ENCODE data around the gene CREB3. TPM values are rescaled to one million over a fixed set of nuclear protein-coding genes. Genes with fewer than 3 reads are reported as not detected.

The CREB3 gene
- total RNA-seq, 1 donor from 2014 or later, result 41.9 TPM

GRCh38 chr9:35748858-35749514, 16.5 kb downstream of the CREB3 start, which contains the start of the genes GBA2 and RGP1:
GBA2 (minus strand) TSS chr9:35749228; CDS start chr9:35748704, 524 bp downstream.
RGP1 (plus strand) TSS chr9:35749287; CDS start chr9:35749756, 469 bp downstream.
- DNase-seq (ENCODE audit: low spot score), result peak; percentile 81

DNA sequence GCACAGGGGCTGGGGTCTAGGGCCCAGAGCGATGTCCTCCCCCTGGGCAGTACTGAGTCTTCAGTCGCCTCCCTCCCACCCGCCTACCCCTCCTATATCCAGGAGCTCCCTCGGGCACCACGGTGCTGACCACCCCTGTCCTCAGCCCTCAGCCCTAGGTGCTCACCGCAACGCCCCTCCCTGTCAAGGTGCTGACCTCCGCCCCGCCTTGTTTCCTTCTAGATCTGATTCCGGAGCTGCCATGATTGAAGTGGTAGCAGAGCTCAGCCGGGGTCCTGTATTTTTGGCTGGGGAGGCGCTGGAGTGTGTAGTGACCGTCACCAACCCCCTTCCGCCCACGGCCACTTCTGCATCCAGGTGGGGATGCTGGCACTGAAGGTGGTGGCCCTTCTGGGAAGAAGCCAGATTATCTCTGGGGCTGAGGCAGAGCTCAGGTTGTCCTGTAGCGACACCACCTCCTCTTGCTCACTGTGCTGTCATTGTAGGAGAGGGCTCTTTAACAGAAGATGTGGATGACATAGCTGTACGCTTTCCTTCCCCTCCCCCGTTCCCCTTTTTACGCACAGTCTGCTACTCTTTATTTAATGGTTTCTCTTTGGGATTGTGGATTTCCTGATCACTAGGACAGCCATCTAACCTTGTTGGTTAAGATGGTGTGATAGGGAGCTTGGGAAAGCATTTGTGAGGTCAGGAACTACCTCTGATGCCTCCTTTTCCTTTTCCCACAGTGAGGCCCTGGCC, 17.2 kb downstream of the CREB3 start:
- DNase-seq (ENCODE audit: low spot score), result no peak

- no peak for DNase-seq (ENCODE audit: low spot score)
Observed at GRCh38 chr9:35750256-35750531, 17.7 kb downstream of the CREB3 start.

- no peak for DNase-seq (ENCODE audit: low spot score)
Observed at GRCh38 chr9:35753466-35753865, 21.0 kb downstream of the CREB3 start.

GRCh38 chr9:35754264-35754663, 21.8 kb downstream of the CREB3 start, which contains the start of gene MSMP:
MSMP (minus strand) TSS chr9:35754276; CDS start chr9:35754129, 147 bp downstream.
- DNase-seq (ENCODE audit: low spot score), result no peak

- DNase-seq (ENCODE audit: low spot score), result no peak
Observed at GRCh38 chr9:35755071-35755470, 22.6 kb downstream of the CREB3 start.

- peak; percentile 48 for DNase-seq (ENCODE audit: low spot score)
Observed at GRCh38 chr9:35756275-35757225, 24.1 kb downstream of the CREB3 start.

DNA sequence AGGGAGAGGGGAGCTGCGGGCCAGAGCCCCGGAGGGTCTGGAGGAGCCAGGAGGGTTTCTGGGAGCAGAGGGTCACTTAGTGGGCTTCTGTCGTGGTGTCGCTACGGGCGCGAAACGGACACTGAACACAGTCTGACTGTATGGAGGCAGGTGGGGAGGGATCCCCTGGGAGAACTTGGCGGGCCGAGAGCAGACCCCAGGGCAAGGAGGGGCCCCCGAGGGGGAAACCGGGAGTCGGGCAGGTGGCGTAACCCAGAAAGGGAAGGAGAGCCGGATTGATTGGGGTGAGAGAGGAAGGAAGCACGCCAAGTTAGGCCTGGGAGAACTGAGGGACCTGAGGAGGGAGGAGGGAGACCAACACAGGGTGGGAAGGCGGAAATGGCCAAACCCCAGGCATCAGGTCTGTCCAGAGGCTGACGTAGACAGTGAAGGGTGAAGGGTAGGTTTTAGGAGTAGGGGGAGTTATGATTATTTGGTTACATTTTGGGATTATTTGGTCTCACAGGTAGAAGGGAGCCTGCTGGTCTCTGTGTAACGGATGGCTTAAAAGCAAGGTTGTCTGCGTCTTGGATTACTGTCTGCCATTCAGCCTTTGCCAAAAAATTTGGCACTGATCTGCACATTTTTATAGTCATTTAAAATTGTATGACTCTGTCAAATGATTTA, 24.9 kb downstream of the CREB3 start:
- peak; percentile 35 for DNase-seq (ENCODE audit: low spot score)

DNA sequence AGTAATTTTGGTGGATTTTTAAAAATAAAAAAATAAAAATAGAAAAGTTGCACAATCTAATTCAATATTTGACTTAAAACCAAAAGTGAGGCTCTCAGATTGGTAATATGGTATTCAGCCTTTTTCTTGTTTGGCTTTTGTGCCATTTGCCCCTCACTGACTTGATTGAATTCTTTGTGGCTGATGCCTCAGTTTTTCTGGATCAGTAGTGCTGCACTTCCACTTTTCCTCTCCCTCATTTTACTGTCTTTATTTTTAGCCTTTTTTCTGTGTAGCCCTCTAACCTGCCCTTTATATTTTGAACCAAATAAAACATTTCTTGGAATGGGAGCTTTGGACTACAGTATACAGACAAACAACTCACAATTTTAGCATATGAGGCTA, 25.4 kb downstream of the CREB3 start:
- no peak for DNase-seq (ENCODE audit: low spot score)

DNA sequence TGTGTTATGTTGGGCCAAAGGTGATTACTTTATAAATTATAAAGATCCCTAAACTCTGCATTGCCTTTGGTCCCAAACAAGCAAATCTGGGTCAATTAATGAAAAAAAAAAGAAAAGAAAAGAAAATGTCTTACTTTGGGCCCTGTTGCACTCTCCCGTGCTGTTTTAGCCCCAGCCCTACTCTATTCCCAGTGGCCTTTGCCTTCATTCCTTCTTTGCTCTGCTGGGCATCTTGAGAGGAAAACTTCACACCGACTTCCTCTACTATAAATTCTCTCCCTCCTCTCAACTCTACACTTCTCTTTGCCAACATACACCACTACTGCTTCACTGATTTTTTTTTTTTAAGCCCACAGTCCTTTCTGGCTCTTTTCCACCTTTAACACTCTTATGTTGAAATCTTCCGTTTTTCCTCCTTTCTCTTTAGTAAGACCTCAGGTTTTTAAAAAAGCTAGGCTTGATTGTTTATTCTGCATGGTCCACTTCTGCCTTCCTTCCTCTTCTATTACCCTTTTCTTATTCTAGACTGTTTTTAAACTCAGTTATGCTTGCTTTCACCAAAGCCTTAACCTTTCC, 26.1 kb downstream of the CREB3 start:
- DNase-seq (ENCODE audit: low spot score), result peak; percentile 31

DNA sequence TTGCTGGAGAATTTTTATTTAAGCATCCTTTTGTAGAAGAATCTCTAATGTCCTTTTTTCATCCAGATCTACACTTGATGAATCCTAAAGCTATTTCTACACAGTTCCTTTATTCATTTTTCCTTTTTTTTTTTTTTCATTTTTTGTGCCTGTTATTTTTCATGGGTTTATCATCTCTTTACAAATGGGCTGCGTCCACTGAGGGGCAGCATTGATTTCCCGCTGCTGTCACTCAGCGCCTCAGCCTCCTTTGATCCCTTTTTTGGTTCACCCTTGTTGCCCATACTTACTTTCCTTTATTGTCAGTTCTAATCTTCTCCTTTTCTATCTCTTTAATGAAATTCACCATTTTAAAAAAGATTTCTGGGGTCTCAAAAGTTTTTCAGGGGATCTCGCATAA, 27.3 kb downstream of the CREB3 start:
- DNase-seq (ENCODE audit: low spot score), result no peak

GRCh38 chr9:35760651-35761050, 28.2 kb downstream of the CREB3 start:
- peak; percentile 54 for DNase-seq (ENCODE audit: low spot score)

DNA sequence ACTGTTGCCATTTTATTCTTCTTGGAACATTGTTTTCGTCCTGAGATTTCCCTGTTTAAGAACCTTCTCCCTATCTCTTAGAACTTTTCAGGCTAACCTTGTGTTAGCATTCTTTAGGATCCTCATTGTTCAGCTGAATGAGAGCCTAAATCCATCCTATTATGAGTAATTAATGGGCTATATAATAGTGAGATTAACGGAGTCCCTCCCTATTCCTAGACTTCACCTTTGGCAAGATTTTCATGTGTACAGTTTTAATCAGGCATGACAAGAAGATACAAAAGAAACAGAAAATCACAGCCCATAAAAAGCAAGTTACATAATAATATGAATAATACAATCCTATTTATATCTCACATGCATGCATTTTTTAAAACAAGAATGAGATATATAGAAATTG, 30.7 kb downstream of the CREB3 start:
- DNase-seq (ENCODE audit: low spot score), result no peak

DNA sequence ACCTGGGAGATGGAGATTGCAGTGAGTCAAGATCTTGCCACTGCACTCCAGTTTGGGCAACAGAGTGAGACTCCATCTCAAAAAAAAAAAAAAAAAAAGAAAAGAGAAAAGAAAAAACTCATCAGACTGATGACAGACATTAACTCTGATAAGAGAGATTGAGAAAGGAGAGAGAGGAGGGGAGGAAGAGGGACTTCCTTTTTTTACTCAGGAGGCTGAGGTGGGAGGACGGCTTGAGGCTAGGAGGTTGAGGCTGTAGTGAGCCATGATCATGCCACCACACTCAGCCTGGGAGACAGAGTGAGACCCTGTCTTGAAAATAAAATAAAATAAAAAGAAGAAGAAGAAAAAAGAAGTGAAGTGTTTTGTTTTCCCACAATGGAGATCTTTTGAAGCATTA, 31.3 kb downstream of the CREB3 start:
- DNase-seq (ENCODE audit: low spot score), result no peak

DNA sequence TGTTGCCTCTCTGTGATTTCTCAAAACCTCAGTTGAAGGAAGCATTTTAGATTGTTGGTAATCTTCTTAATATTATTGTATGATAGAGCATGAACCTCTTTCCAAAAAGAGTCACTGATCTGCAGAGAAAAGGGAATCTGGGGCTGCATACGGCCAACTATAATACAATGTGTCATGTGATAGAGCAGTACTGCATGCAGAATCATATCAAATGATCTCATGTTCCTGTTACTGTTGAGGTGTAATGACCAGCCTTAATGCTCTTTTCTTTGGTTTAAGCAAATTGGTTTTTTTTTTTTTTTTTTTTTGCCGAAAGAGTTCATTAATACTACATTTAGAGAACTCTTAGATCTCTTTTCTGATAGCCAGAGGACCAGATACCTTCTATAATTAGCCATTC, 34.5 kb downstream of the CREB3 start:
- no peak for DNase-seq (ENCODE audit: low spot score)

DNA sequence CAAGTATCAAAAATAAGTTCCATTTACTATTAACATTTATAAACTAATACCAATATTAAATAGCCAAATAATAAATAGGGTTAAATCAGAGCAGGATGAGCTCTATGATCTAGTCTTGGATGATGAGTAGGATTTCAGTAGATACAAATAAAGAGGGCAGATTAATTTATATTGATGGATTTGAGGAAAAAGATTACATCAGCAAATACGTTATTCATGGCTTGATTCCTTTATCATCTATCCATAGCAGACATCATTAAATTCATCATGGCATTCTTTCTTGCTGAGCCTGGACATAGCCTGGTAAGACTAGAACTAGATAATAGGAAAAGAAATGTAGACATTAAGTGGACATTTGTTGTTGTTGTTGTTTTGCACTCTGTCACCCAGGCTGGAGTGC, 35.0 kb downstream of the CREB3 start:
- no peak for DNase-seq (ENCODE audit: low spot score)

DNA sequence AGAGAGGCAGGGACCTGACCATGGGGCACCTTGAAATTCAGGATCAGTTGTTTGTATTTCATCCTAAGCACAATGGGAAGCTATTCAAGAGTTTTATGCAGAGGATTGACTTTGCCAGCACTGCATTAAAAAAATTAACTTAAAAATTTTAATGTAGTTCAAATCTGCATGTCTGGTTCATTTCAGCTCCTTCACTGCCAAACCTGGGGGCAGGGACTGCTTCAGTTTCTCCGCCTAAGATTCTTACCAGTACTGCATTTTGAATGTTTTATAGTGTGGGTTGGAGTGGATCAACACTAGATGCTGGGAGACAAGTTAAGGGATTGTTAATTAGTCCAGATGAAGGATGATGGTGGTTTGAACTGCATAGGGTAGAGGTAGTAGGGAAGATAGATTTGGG, 37.3 kb downstream of the CREB3 start:
- DNase-seq (ENCODE audit: low spot score), result no peak

GRCh38 chr9:35771075-35771433, 38.6 kb downstream of the CREB3 start:
- DNase-seq (ENCODE audit: low spot score), result no peak

DNA sequence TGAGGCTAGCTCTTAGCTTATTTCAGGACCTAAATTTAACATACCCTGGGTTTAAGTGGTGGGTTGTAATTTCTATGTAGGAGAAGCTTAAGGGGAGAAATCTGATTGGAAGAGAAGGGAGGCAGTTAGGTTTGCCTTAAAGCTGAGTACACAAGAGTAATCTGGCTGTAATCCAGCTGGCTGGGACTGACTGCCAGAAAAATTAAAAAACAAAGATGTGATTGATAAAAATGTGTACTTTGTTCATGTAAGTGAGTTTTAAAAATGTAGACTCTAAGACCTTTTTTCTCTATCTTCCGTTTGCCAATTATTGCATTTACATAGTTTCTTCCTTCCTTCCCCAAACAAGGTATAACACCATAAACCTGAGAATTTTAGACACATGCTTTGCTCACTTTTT, 39.1 kb downstream of the CREB3 start:
- no peak for DNase-seq (ENCODE audit: low spot score)

DNA sequence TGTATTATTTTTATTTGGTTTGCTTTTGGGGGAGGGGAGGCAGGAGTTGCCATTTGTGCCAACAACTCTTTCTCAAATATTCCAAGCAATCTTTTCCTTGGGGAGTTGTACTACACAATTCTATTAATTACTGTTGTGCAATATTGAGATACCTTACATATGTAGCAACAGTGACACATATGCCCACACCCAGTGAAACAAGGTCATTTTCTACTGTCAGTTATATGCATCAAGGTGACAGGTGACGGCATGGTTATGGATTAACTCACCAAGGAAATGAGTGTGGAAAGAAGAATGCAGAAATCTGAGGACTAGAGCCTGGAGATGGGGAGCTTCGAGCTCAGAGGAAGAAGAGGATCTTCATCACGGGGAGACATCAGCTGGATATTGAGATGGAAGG, 39.5 kb downstream of the CREB3 start:
- DNase-seq (ENCODE audit: low spot score), result no peak

DNA sequence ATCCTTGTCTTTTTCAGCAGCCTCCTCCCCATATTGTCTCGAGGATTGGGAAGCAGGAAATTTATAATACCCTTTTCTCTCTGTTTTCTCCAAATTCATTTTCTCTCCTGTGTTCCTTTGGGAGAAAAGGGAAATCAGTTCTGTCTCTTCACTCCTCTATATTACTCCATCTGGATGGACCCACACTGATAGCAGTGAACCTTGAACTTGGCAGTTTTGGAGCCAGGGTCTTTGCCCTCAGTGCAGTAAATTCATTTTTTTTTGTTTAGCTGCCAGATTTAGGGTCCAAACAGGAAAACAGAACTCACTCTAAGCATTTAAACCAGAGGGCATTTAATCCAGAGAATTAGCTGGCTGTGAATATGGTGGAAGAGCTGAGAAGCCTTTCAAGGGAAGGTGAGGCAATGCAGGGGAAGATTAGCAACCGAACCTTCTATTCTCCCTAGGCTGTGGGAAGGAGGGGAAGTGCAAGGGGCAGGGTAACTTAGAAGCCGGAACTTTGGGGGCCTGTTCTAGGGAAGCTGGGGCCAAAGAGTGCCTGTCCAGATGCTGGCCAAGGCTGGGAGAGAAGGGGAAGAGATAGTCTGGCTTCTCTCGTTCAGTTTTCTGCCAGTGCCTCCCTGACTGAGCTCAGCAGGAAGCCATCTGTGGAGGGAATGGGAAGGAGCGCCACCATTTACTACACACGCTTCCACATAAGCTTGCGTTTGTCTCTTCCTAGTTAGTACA, 42.6 kb downstream of the CREB3 start:
- DNase-seq (ENCODE audit: low spot score), result peak; percentile 43
